ENCODE data around the gene INPP4A.
A peak's percentile ranks its signal among the peaks of the same experiment; 100 is the strongest.

INPP4A gene

GRCh38 chr2:98464772-98465310 is 20.2 kb downstream of the INPP4A start:
- Histone ChIP-seq H2AK5ac (ENCODE audit: low read depth, low read length) (no peak overlapping the region), H3K23ac (ENCODE audit: low read depth, low read length, poor library complexity) (no peak overlapping the region), H3K4me3 (ENCODE audit: low read length in 2 of 2) (no peak overlapping the region), H3K27me3 (ENCODE audit: control insufficient read depth in 3 of 3, insufficient read depth in 3 of 3, low read depth in 1 of 3, low read length in 3 of 3) (no peaks in the 10 kb centered on the region), H2AFZ (ENCODE audit: low read length) (no peak overlapping the region), H3K36me3 (replicated peaks in 1 of 2; ENCODE audit: control insufficient read depth in 2 of 2, insufficient read depth in 2 of 2, low read length in 2 of 2) (peaks cover 0 to 2% of the 10 kb centered on the region in 2 donors), H2BK15ac (ENCODE audit: low read length) (no peak overlapping the region), H3K4ac (ENCODE audit: low read length) (no peak overlapping the region), H3K9ac (ENCODE audit: low read depth, low read length, poor library complexity) (no peak overlapping the region), H2BK12ac (ENCODE audit: low read length) (no peak overlapping the region), H3K4me2 (ENCODE audit: insufficient read depth, low read length, poor library complexity, severe bottlenecking) (no peak overlapping the region), H2BK5ac (ENCODE audit: low read length) (no peak overlapping the region), H3K18ac (ENCODE audit: low read length) (no peak overlapping the region), H3K79me1 (ENCODE audit: low read depth, low read length) (peaks cover 10% of the 10 kb centered on the region), H3K27ac (replicated peaks; ENCODE audit: low read length) (no peak overlapping the region), H3K14ac (ENCODE audit: low read length) (no peak overlapping the region), H3K4me1 (ENCODE audit: control insufficient read depth in 2 of 2, insufficient read depth in 1 of 2, low read depth in 1 of 2, low read length in 2 of 2) (peaks cover 0 to 10% of the 10 kb centered on the region in 2 donors), H2BK120ac (ENCODE audit: low read depth, low read length) (no peak overlapping the region), H3K9me3 (replicated peaks in 1 of 2; ENCODE audit: control insufficient read depth in 2 of 2, insufficient read depth in 1 of 2, low read depth in 1 of 2, low read length in 2 of 2) (peaks cover 0 to 9% of the 10 kb centered on the region in 2 donors), H4K8ac (ENCODE audit: low read depth, low read length) (no peak overlapping the region), H4K91ac (ENCODE audit: low read depth, low read length, poor library complexity) (no peak overlapping the region)
- WGBS, 2 donors (ENCODE audit: extremely low coverage in 2 of 2, insufficient read length in 2 of 2, insufficient replicate concordance in 1 of 2) = no CpG with 5 or more reads among the region's 12 CpGs
- DNase-seq (ENCODE audit: low spot score) = no peak

GRCh38 chr2:98465456-98466226 is 21.0 kb downstream of the INPP4A start:
- Histone ChIP-seq H4K91ac (ENCODE audit: low read depth, low read length, poor library complexity) (no peak overlapping the region), H3K36me3 (replicated peaks in 1 of 2; ENCODE audit: control insufficient read depth in 2 of 2, insufficient read depth in 2 of 2, low read length in 2 of 2) (peaks cover 0 to 2% of the 10 kb centered on the region in 2 donors), H3K27me3 (ENCODE audit: control insufficient read depth in 3 of 3, insufficient read depth in 3 of 3, low read depth in 1 of 3, low read length in 3 of 3) (no peaks in the 10 kb centered on the region), H2BK12ac (ENCODE audit: low read length) (no peak overlapping the region), H3K4me2 (ENCODE audit: insufficient read depth, low read length, poor library complexity, severe bottlenecking) (no peak overlapping the region), H2BK15ac (ENCODE audit: low read length) (no peak overlapping the region), H3K18ac (ENCODE audit: low read length) (peak overlapping the region; percentile 65), H3K23ac (ENCODE audit: low read depth, low read length, poor library complexity) (no peak overlapping the region), H2BK5ac (ENCODE audit: low read length) (no peak overlapping the region), H3K14ac (ENCODE audit: low read length) (no peak overlapping the region), H3K79me1 (ENCODE audit: low read depth, low read length) (peaks cover 14% of the 10 kb centered on the region), H2BK120ac (ENCODE audit: low read depth, low read length) (no peak overlapping the region), H3K9me3 (replicated peaks in 1 of 2; ENCODE audit: control insufficient read depth in 2 of 2, insufficient read depth in 1 of 2, low read depth in 1 of 2, low read length in 2 of 2) (peaks cover 0 to 9% of the 10 kb centered on the region in 2 donors), H3K4ac (ENCODE audit: low read length) (no peak overlapping the region), H3K4me1 (ENCODE audit: control insufficient read depth in 2 of 2, insufficient read depth in 1 of 2, low read depth in 1 of 2, low read length in 2 of 2) (peaks cover 0 to 10% of the 10 kb centered on the region in 2 donors), H2AK5ac (ENCODE audit: low read depth, low read length) (no peak overlapping the region), H4K8ac (ENCODE audit: low read depth, low read length) (no peak overlapping the region), H3K9ac (ENCODE audit: low read depth, low read length, poor library complexity) (no peak overlapping the region), H3K4me3 (ENCODE audit: low read length in 2 of 2) (no peak overlapping the region), H2AFZ (ENCODE audit: low read length) (no peak overlapping the region), H3K27ac (replicated peaks; ENCODE audit: low read length) (no peak overlapping the region)
- DNase-seq (ENCODE audit: low spot score) = no peak
- WGBS, 2 donors (ENCODE audit: extremely low coverage in 2 of 2, insufficient read length in 2 of 2, insufficient replicate concordance in 1 of 2) = no CpG with 5 or more reads among the region's 11 CpGs

GRCh38 chr2:98467082-98467536 is 22.5 kb downstream of the INPP4A start:
- Histone ChIP-seq H2AFZ (ENCODE audit: low read length) (no peak overlapping the region), H3K9ac (ENCODE audit: low read depth, low read length, poor library complexity) (no peak overlapping the region), H3K27ac (replicated peaks; ENCODE audit: low read length) (no peak overlapping the region), H3K4me2 (ENCODE audit: insufficient read depth, low read length, poor library complexity, severe bottlenecking) (no peak overlapping the region), H3K4me3 (ENCODE audit: low read length in 2 of 2) (no peak overlapping the region), H4K8ac (ENCODE audit: low read depth, low read length) (no peak overlapping the region), H3K27me3 (ENCODE audit: control insufficient read depth in 3 of 3, insufficient read depth in 3 of 3, low read depth in 1 of 3, low read length in 3 of 3) (no peaks in the 10 kb centered on the region), H3K18ac (ENCODE audit: low read length) (no peak overlapping the region), H2BK5ac (ENCODE audit: low read length) (no peak overlapping the region), H2AK5ac (ENCODE audit: low read depth, low read length) (no peak overlapping the region), H3K79me1 (ENCODE audit: low read depth, low read length) (peaks cover 10% of the 10 kb centered on the region), H4K91ac (ENCODE audit: low read depth, low read length, poor library complexity) (no peak overlapping the region), H3K4me1 (ENCODE audit: control insufficient read depth in 2 of 2, insufficient read depth in 1 of 2, low read depth in 1 of 2, low read length in 2 of 2) (peaks cover 0 to 10% of the 10 kb centered on the region in 2 donors), H2BK120ac (ENCODE audit: low read depth, low read length) (no peak overlapping the region), H3K14ac (ENCODE audit: low read length) (no peak overlapping the region), H3K4ac (ENCODE audit: low read length) (no peak overlapping the region), H2BK12ac (ENCODE audit: low read length) (no peak overlapping the region), H3K36me3 (replicated peaks in 1 of 2; ENCODE audit: control insufficient read depth in 2 of 2, insufficient read depth in 2 of 2, low read length in 2 of 2) (no peaks in the 10 kb centered on the region), H3K9me3 (replicated peaks in 1 of 2; ENCODE audit: control insufficient read depth in 2 of 2, insufficient read depth in 1 of 2, low read depth in 1 of 2, low read length in 2 of 2) (peaks cover 0 to 9% of the 10 kb centered on the region in 2 donors), H2BK15ac (ENCODE audit: low read length) (no peak overlapping the region), H3K23ac (ENCODE audit: low read depth, low read length, poor library complexity) (no peak overlapping the region)
- no peak for DNase-seq (ENCODE audit: low spot score)
- WGBS, 2 donors (ENCODE audit: extremely low coverage in 2 of 2, insufficient read length in 2 of 2, insufficient replicate concordance in 1 of 2) = no CpG with 5 or more reads among the region's 11 CpGs

GRCh38 chr2:98467652-98468051 is 23.0 kb downstream of the INPP4A start:
- Histone ChIP-seq H2BK12ac (ENCODE audit: low read length) (no peak overlapping the region), H3K9ac (ENCODE audit: low read depth, low read length, poor library complexity) (no peak overlapping the region), H2AK5ac (ENCODE audit: low read depth, low read length) (no peak overlapping the region), H4K91ac (ENCODE audit: low read depth, low read length, poor library complexity) (no peak overlapping the region), H2BK5ac (ENCODE audit: low read length) (no peak overlapping the region), H3K79me1 (ENCODE audit: low read depth, low read length) (peaks cover 10% of the 10 kb centered on the region), H3K4me1 (ENCODE audit: control insufficient read depth in 2 of 2, insufficient read depth in 1 of 2, low read depth in 1 of 2, low read length in 2 of 2) (peaks cover 0 to 10% of the 10 kb centered on the region in 2 donors), H3K4ac (ENCODE audit: low read length) (no peak overlapping the region), H3K27ac (replicated peaks; ENCODE audit: low read length) (no peak overlapping the region), H3K27me3 (ENCODE audit: control insufficient read depth in 3 of 3, insufficient read depth in 3 of 3, low read depth in 1 of 3, low read length in 3 of 3) (no peaks in the 10 kb centered on the region), H2AFZ (ENCODE audit: low read length) (no peak overlapping the region), H3K4me3 (ENCODE audit: low read length in 2 of 2) (no peak overlapping the region), H2BK15ac (ENCODE audit: low read length) (no peak overlapping the region), H2BK120ac (ENCODE audit: low read depth, low read length) (no peak overlapping the region), H3K9me3 (replicated peaks in 1 of 2; ENCODE audit: control insufficient read depth in 2 of 2, insufficient read depth in 1 of 2, low read depth in 1 of 2, low read length in 2 of 2) (peaks cover 0 to 9% of the 10 kb centered on the region in 2 donors), H3K36me3 (replicated peaks in 1 of 2; ENCODE audit: control insufficient read depth in 2 of 2, insufficient read depth in 2 of 2, low read length in 2 of 2) (no peaks in the 10 kb centered on the region), H3K18ac (ENCODE audit: low read length) (no peak overlapping the region), H3K23ac (ENCODE audit: low read depth, low read length, poor library complexity) (no peak overlapping the region), H3K14ac (ENCODE audit: low read length) (no peak overlapping the region), H3K4me2 (ENCODE audit: insufficient read depth, low read length, poor library complexity, severe bottlenecking) (no peak overlapping the region), H4K8ac (ENCODE audit: low read depth, low read length) (no peak overlapping the region)
- DNase-seq (ENCODE audit: low spot score) = no peak
- WGBS, 2 donors (ENCODE audit: extremely low coverage in 2 of 2, insufficient read length in 2 of 2, insufficient replicate concordance in 1 of 2) = no CpG with 5 or more reads among the region's 3 CpGs
